ENCODE measurements around the gene JAKMIP2. TPM values are rescaled to one million over a fixed set of nuclear protein-coding genes. Genes with fewer than 3 reads are reported as not detected.

The JAKMIP2 gene
- total RNA-seq, 4 donors from 2014 or later, result 0.20 TPM; not detected in 3

DNA sequence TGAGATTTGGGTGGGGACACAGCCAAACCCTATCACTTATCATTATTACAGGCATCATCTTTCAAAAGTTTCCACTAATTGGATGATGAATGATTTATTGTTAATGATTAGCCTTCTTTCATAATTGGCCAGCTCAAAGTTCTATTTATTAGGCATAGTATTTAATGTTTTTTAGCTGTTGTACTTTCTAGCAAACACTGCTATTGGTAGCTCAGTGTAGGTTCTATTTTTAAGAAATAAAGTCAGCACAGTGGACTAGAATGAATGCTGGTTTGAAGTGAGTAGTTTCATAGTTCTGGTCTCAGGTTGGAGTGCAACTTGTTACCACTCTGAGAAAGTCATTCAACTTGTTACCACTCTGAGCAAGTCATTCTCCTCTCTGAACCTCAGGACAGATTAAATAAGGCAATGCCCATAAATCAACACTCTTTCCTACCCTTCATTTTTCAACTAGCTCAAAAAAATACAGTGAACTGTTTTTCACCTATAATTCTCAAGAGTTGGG is 46.9 kb downstream of the JAKMIP2 start:
- DNase-seq, result no peak
- TF ChIP-seq POLR2A (IDR thresholded peaks at IDR 0.05), result no peak
- no peak for TF ChIP-seq CTCF (IDR thresholded peaks at IDR 0.05 in 4 of 5, conservative IDR thresholded peaks at IDR 0.05 in 1 of 5)
- Histone ChIP-seq H3K27ac (no peak overlapping the region), H3K9me3 (no peaks in the 10 kb centered on the region), H3K27me3 (no peaks in the 10 kb centered on the region), H3K4me1 (no peaks in the 10 kb centered on the region), H3K4me3 (no peak overlapping the region), H3K36me3 (no peaks in the 10 kb centered on the region)
- in situ Hi-C loops (cut with MboI; ENCODE audit: low sequenced_read_pairs in 4 of 4) (no loop called here), intact Hi-C loops (cut with DNase I; ENCODE audit: low total_unique reads) (no loop called here)
- no peak for ATAC-seq

GRCh38 chr5:147734894-147735293 is 47.6 kb downstream of the JAKMIP2 start:
- Histone ChIP-seq H3K9me3 (no peaks in the 10 kb centered on the region), H3K27me3 (no peaks in the 10 kb centered on the region), H3K4me3 (no peak overlapping the region), H3K27ac (no peak overlapping the region), H3K36me3 (no peaks in the 10 kb centered on the region), H3K4me1 (no peaks in the 10 kb centered on the region)
- TF ChIP-seq CTCF (IDR thresholded peaks at IDR 0.05 in 4 of 5, conservative IDR thresholded peaks at IDR 0.05 in 1 of 5) (no peak), POLR2A (IDR thresholded peaks at IDR 0.05) (no peak)
- in situ Hi-C loops (cut with MboI; ENCODE audit: low sequenced_read_pairs in 4 of 4), result no loop called here
- ATAC-seq (no peak), DNase-seq (no peak)
- intact Hi-C loops (cut with DNase I; ENCODE audit: low total_unique reads), result no loop called here

GRCh38 chr5:147733075-147733474 is 49.5 kb downstream of the JAKMIP2 start:
- no peak for TF ChIP-seq CTCF (IDR thresholded peaks at IDR 0.05 in 4 of 5, conservative IDR thresholded peaks at IDR 0.05 in 1 of 5)
- in situ Hi-C loops (cut with MboI; ENCODE audit: low sequenced_read_pairs in 4 of 4), result no loop called here

DNA sequence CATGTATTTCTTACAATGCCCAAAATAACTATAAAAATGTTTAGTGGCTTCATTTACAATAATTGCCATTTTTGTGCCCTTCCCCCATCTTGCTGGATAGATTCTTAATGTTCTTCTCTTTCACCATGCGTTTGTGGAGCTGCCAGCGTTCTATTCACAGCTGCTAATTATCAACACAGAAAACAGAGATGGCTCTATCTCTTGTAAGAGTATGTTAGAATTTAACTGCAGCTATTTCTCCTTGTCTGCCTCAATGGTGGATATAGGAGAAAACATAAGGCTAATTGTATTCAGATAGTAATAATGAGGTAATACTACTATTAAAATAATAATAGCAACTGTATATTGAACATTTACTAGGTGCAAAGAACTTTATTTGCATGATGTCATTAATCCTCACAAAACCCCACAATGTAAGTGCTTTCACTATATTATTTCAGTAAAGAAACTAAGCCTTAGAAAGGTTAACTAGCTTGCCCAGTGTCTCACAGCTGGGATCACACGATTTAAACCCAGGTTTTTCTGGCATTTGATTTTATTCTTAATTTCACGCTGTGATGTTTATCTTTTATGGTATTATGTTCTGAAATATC is 50.1 kb downstream of the JAKMIP2 start:
- Histone ChIP-seq H3K4me1 (no peaks in the 10 kb centered on the region), H3K36me3 (no peaks in the 10 kb centered on the region), H3K27me3 (no peaks in the 10 kb centered on the region), H3K9me3 (no peaks in the 10 kb centered on the region), H3K4me3 (no peak overlapping the region), H3K27ac (no peak overlapping the region)
- intact Hi-C loops (cut with DNase I; ENCODE audit: low total_unique reads) (no loop called here), in situ Hi-C loops (cut with MboI; ENCODE audit: low sequenced_read_pairs in 4 of 4) (no loop called here)
- DNase-seq (no peak), ATAC-seq (no peak)
- TF ChIP-seq CTCF (IDR thresholded peaks at IDR 0.05 in 4 of 5, conservative IDR thresholded peaks at IDR 0.05 in 1 of 5), result no peak
- TF ChIP-seq POLR2A (IDR thresholded peaks at IDR 0.05), result no peak

More at GRCh38 chr5:147733075-147733474, 49.5 kb downstream of the JAKMIP2 start:
- no peaks in the 10 kb centered on the region for H3K36me3 ChIP-seq
- H3K27me3 ChIP-seq, result no peaks in the 10 kb centered on the region
- H3K4me3 ChIP-seq, result no peak overlapping the region
- no peak overlapping the region for H3K27ac ChIP-seq
- intact Hi-C loops (cut with DNase I; ENCODE audit: low total_unique reads), result no loop called here
- no peak for DNase-seq
- H3K4me1 ChIP-seq, result no peaks in the 10 kb centered on the region
- no peaks in the 10 kb centered on the region for H3K9me3 ChIP-seq
- ATAC-seq, result no peak

Data from gastrocnemius medialis (tissue), 4 donors.